HG03558 (cell line): ENCODE results near the gene TRIM44.
"Not testable (repeated sequence)": the region's sequence is repeated elsewhere in the genome, so short reads cannot be mapped to it uniquely, and the experiment has no call there.

Source experiments
- ATAC-seq: cut with Tn5 transposase; IDR thresholded peaks from one replicate; pipeline ENCODE4 v1.9.1; 2021; ENCODE audit warnings: moderate number of reproducible peaks; ENCODE audit not compliant: unreplicated experiment; ENCODE audit errors: extremely low read depth

Gene TRIM44

DNA sequence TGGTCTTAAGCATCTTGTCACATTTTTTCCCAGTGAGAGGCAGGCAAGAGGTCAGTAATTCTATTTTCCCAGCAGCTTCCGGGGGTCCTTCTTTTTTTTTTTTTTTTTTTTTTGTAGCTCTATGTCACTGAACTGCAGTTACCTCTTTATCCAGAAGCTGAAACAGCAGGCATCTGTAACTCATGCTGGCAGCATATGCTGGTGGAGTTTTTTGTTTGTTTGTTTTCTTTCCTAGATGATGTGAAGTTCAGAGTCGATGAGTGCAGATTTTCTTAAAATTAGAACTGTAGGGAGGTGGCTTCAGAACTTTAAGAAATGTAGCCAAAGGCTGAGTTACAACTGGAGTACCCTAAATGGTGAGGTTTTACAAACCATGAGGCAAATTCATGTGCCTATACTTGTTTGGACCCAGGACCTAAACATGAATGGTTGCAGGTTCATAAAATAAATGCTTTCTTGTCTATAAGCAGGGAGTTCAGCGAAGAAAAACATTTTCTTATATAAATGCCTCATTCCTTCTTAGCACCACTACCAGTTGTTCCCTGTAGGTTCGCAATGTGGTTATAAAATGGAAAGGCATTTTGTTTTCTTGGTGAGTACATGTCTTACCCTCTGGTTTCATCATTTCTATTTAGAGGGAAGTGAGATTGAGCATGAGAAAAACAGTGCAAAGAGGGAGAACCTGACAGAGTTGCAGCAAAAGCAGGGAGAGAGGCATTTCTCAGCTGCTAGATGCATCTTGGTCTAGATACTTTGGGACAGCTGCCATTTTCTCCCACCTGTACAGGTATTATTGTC, 84.0 kb downstream of the TRIM44 start:
- ATAC-seq: no peak

DNA sequence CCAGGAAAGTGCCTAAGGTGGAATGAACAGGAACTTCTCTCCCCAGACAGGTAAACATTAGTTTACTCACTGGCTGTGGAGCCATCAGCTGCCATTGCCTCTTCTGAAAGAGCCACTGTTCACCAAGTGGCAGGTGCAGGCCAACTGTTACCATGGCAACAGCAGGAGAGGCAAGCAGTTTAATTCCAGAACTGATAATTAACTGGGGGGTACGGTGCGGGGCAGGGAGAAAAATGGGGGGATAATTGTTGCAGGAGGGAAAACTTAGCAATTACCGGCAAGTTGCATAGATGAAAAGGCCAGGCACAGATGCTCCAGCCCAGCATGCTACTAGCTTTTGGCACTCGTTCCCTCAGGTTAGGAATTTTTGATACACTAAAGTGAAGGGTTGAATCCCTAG, 85.1 kb downstream of the TRIM44 start:
- ATAC-seq: no peak

DNA sequence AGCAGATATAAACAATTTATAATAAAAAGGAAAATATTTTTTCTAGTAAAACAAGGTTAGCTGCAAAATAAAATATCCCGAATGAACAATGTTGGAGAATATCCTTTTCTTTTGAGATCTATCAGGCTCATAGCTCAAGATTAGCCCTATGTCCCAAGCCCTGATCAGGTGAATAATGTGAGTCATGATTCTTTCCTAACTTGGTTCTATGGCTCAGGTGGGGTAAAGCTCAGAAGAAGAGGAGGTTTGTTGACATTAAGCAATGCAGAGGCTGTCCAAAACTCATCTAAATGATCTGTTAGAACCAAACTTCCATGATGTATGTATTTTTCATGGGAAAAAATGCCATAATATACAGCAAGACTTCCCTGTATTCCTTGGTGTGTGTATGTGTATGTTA, 86.1 kb downstream of the TRIM44 start:
- ATAC-seq: no peak

DNA sequence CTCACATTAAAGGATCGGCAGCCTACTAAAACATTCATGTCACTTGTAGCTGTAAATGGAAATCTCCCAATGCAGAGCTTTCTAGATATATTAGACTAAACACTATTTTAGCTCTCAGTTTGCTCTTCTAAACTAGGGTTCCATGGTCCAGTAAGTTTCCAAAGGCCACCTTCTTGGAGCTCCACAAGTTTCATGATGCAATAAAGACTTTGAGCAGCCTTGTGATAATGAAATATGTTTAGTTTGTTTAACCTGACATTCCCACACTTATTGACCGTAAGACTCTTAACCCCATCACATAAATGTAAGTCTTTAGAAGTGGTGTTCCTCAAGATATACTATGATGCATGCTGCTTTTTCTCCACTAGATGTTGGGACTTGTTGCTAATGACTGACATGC, 87.7 kb downstream of the TRIM44 start:
- ATAC-seq: no peak

DNA sequence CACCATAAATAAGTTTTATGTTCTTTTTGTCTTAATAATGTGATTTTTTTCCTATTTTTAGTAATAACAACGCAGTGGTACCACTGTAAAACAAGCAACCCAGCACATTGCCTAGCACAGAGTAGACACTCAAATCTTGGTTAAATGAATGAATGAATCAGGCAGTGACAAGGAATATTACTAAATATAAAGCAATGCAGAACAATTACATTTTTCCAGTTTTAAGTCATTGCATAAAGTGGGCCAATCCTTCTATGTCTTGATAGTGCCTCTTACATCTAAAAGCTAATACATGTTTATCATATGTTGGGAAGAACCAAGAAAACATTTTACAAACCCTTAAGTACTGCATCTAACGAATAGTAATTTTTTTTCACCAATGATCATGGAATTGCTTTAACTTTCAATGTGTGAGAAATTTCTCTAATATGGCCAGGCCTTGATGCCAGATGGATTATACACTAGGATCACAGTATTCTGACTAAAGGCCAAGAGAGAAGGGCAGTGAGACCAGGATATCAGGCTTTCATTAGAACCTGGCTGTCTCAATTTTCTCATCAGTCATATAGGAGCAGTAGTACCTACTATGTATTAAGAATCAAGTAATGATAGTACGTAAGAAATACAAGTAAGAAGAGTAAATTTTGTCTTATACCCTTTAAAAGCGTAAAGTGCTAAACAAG, 88.5 kb downstream of the TRIM44 start:
- ATAC-seq: no peak

DNA sequence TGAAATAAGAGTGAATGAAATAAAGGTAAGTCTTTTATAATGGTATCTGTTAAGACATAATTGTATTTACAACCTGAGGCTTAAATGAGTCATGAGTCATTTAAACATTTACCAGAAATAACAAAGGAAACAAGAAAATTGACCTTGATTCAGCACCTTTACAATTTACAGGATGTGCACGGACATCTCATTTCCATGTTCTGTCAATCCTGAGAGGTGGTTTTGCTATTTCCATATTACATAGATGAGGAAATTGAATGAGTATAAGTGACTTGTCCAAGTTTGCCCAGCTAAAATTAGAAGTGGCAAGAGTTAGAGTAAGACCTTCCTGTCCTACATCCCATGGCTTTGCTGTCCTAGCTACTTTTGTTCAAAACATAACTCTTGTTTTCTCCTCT, 89.1 kb downstream of the TRIM44 start:
- no peak for ATAC-seq

DNA sequence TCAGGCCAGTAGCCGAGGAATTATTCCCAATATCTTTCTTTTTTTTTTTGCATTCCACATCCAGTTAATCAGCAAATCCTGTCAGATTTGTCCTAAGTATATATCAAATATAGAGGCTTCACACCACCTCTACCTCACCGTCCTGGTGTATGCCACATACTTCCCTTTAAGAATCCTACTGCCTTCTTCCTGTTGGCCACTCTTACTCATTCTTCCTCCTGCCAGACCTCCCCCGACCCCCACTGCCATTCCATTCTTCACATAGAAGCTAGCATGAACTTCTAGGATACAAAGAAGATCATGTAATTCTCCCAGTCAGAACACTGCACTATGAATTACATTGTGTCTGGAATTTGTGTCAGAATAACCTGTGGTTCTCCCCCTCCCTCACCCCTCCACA, 89.5 kb downstream of the TRIM44 start:
- ATAC-seq: no peak

DNA sequence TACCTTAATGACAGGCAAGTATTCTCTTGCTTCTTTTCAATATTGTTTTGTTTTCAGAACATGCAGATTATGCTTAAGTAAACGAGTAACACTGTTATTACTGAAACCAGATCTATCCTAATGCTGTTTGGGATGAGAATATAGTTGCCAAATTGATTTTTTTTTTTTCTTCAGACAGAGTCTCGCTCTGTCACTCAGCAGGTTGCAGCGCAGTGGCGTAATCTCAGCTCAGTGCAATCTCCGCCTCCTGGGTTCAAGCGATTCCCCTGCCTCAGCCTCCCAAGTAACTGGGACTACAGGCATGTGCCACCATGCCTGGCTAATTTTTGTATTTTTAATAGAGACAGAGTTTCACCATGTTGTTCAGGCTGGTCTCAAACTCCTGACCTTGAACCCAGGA, 91.0 kb downstream of the TRIM44 start:
- not testable (repeated sequence) for ATAC-seq

DNA sequence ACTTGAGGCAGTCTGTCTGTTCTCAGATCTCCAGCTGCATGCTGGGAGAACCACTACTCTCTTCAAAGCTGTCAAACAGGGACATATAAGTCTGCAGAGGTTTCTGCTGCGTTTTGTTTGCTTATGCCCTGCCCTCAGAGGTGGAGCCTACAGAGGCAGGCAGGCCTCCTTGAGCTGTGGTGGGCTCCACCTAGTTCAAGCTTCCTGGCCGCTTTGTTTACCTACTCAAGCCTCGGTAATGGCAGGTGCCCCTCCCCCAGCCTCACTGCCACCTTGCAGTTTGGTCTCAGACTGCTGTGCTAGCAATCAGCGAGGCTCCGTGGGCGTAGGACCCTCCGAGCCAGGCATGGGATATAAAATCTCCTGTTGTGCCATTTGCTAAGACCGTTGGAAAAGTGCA, 97.4 kb downstream of the TRIM44 start:
- not testable (repeated sequence) for ATAC-seq

DNA sequence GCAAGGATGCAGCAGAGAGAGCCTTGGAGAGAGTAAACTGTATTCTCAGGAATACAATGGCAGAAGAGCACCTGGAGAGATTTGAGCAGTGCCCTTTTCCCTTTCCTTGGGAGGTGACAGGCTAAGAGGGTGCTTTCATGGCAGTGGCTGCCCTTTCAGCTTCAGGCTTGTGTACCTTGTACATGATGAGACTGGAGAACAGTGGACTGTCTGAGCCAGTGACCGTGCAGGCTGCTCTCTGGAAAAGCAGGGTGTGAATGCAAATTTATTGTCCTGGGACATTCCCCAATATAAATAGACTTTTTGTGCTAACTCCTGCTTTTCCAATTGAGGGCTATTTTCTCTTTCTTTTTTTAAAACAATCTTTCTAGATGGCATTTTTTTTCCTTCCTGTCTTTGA, 99.3 kb downstream of the TRIM44 start:
- ATAC-seq: no peak

DNA sequence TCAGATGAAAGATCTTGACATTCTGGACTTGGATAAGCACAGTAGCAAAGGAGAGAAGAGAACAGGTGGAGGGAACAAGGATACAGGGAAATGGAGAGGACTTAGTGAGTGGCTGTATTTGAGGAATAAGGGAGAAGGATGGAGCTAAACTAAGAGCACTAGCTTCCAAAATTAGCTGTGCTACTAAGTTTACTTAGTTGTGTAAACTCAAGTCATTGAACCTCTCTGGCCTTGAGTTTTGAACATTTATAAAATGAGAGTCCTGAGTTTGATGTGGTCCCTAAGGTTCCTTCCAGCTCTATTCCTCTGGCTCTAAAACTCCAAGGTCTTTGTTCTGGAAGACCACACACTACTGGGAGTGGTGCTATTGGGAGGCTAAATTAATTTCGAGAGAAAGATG, 100.7 kb downstream of the TRIM44 start:
- ATAC-seq: no peak

DNA sequence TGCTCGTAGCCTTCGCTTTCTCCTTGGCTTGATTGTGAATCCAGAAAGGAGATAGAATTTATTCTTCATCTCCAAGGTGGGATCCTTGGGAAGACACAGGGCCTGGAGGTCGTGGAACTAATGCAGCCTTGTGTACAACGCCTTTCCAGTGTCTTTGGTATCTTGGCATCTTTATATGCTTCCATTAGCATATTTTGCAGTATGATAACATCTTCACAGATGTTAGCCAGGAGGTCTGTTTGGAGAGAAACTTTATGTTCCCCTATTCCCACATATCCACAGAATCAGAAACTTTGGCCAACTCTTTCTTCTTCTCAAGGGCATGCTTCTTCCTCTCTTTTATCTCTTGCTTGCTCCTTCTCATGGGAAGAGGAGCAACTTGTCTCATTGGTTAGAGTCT, 101.2 kb downstream of the TRIM44 start:
- no peak for ATAC-seq

DNA sequence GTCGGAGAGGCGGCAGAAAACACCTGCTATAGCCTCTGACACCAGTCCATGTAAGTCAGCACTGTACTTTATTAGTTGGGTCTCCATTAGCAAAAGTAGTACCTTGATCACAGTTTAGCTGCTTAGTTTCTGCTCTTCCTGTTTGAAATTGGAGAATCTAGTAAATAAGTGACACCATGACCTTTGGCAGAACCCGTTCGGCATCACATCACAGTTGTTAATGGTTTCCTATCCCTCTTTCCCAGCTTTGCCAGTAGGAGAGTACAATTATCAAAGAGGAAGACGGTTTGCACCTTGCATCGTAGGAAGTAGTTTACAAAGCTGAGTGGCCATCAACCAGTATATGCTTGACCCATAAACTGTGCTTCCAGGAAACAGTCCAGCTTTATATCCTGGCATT, 101.8 kb downstream of the TRIM44 start:
- no peak for ATAC-seq

DNA sequence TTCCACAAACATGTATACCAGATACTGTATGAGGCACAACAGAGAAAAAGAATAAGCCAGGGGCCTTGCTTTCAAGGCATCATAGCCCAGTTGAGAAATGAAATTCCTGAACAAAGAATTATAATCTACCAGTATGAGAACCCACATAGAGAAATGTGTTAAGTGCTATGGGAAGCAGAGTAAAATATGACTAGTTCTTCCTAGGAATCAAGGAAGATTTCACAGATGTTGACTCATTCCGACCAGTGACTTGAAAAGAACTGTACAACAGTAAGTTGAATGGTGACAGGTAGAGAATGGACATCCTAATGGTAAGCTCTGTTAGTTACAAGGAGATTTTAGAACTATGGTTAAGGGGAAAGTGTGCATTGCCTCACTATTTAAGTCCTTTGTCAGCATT, 102.6 kb downstream of the TRIM44 start:
- no peak for ATAC-seq

DNA sequence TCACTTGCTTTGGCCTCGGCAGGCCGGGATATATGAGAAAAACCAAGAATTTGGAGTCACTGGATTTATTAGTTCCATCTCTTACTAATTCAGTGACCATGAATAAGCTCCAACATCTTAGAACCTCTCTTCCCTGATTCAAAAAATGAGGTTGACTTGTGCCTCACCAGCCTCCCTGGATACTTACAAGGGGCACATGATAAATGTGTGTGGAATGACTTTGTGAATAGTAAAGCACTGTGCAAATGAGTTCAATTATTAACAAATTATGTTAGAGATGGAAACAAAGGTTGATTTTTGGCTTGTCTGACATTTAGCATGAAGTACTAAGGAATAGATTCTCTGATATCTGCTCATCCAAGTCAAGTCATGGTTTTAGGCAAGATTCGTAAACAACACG, 104.1 kb downstream of the TRIM44 start:
- no peak for ATAC-seq

DNA sequence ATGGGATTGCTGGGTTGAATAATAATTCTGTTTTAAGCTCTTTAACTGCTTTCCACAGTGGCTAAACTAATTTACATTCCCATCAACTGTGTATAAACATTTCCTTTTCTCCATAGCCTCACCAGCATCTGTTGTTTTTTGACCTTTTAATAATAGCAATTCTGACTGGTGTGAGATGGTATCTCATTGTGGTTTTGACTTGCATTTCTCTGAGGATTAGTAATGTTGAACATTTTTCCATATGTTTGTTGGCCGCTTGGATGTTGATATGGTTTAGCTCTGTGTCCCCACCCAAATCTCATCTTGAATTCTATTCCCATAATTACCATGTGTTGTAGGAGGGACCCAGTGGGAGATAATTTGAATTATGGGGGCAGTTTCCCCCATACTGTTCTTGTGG, 107.8 kb downstream of the TRIM44 start:
- not testable (repeated sequence) for ATAC-seq

DNA sequence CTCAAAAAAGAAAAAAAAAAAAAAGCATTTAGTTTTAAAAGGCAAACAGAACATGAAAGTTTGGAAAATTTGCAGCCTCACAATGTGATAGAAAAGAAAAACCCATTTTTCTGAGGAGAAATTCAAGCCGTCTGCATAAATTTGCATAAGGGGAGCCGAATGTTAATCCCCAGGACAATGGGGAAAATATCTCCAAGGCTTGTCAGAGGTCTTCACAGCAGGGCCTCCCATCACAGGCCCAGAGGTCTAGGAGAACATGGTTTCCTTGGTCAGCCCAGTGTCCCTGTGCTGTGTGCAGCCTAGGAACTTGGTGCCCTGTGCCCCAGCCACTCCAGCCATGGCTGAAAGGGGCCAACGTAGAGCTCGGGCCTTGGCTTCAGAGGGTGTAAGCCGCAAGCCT, 109.1 kb downstream of the TRIM44 start:
- no peak for ATAC-seq

DNA sequence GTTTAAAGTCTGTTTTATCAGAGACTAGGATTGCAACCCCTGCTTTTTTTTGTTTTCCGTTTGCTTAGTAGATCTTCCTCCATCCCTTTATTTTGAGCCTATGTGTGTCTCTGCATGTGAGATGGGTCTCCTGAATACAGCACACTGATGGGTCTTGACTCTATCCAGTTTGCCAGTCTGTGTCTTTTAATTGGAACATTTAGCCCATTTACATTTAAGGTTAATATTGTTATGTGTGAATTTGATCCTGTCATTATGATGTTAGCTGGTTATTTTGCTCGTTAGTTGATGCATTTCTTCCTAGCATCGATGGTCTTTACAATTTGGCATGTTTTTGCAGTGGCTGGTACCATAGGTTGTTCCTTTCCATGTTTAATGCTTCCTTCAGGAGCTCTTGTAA, 114.7 kb downstream of the TRIM44 start:
- not testable (repeated sequence) for ATAC-seq

DNA sequence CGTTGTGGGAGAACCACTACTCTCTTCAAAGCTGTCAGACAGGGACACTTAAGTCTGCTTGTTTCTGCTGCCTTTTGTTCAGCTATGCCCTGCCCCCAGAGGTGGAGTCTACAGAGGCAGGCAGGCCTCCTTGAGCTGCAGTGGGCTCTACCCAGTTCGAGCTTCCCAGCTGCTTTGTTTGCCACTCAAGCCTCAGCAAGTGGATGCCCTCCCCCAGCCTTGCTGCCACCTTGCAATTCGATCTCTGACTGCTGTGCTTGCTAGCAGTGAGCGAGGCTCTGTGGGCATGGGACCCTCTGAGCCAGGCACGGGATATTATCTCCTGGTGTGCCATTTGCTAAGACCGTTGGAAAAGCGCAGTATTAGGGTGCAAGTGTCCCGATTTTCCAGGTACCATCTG, 116.4 kb downstream of the TRIM44 start:
- not testable (repeated sequence) for ATAC-seq

DNA sequence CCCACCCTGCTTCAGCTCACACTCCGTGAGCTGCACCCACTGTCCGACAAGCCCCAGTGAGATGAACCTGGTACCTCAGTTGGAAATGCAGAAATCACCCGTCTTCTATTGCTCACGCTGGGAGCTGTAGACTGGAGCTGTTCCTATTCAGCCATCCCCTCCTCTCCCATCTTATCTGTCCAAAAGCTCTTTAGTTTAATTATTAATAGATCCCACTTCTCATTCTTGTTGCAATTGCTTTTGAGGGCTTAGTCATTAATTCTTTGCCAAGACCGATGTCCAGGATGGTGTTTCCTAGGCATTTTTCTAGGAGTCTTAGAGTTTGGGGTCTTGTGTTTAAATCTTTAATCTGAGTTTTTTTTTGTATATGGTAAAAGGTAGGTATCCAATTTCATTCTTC, 116.8 kb downstream of the TRIM44 start:
- no peak for ATAC-seq

DNA sequence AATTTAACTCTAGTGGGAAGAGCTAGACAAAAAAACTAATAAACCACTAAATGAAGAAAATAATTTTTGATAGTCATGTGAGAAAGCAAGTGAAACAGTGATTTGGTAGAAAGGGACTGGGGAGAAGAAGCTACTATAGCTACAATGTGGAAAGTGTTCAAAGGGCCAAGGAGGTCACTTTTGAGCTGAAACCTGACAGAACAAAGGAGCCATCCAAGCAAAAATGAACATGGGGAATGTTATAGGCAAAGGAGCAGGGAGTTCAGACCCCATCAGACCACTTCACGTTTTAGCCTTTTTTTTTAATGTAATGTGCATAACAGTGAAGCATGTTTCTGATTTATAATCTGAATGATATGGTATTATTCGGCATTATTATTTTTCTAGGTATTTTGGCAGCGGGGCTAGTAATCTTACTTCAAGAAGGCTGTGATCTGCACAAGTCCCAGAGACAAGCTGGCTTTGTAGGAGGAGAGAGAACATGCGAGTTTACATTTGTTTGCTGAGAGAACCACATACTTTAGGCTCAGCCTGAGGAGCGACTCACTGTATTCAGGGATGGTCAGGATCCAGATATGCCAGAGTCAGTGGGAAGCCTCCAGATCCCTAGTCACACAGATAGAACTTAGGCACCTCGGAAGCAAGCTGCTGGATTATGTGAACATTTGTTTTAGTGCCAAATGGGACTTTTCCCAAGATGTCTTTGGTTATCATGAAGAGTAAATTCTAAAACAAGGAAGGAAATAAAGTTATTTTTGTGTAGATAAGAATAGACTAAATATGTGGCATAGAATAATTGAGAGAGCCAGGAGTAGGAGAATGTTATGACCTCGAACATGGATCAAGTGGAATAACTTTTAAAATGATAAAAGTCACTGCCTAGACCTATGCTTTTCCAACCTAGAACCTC, 118.6 kb downstream of the TRIM44 start:
- ATAC-seq: no peak
